Measurements from ENCODE around the gene AGAP1. TPM values are rescaled to one million over a fixed set of nuclear protein-coding genes. Genes with fewer than 3 reads are reported as not detected.

Gene AGAP1
- total RNA-seq, 1 donor from 2014 or later, result 47.2 TPM

GRCh38 chr2:235634435-235635158 lies 140.8 kb downstream of the AGAP1 start:
- peaks cover 3% of the 10 kb centered on the region for H3K4me1 Mint-ChIP-seq (ENCODE audit: low read depth)
- peaks cover 1% of the 10 kb centered on the region for H3K36me3 Mint-ChIP-seq (ENCODE audit: insufficient read depth)
- no peak overlapping the region for H3K4me3 Mint-ChIP-seq (ENCODE audit: low read depth)
- no peaks in the 10 kb centered on the region for H3K27me3 Mint-ChIP-seq
- DNase-seq (ENCODE audit: low spot score, unreplicated experiment), result no peak
- TF ChIP-seq CTCF (IDR thresholded peaks at IDR 0.05; ENCODE audit: unreplicated experiment), result no peak
- H3K9me3 Mint-ChIP-seq (ENCODE audit: low read depth), result no peaks in the 10 kb centered on the region
- no peak overlapping the region for H3K27ac Mint-ChIP-seq

- Mint-ChIP-seq H3K27ac (peak overlapping the region; percentile 37), H3K4me3 (ENCODE audit: low read depth) (no peak overlapping the region), H3K27me3 (no peaks in the 10 kb centered on the region), H3K36me3 (ENCODE audit: insufficient read depth) (peaks cover 1% of the 10 kb centered on the region), H3K9me3 (ENCODE audit: low read depth) (no peaks in the 10 kb centered on the region), H3K4me1 (ENCODE audit: low read depth) (peaks cover 19% of the 10 kb centered on the region)
- no peak for TF ChIP-seq CTCF (IDR thresholded peaks at IDR 0.05; ENCODE audit: unreplicated experiment)
- no peak for DNase-seq (ENCODE audit: low spot score, unreplicated experiment)
These were observed 142.7 kb downstream of the AGAP1 start for GRCh38 chr2:235636546-235636945.

- no peak overlapping the region for H3K27ac Mint-ChIP-seq
- H3K36me3 Mint-ChIP-seq (ENCODE audit: insufficient read depth), result no peaks in the 10 kb centered on the region
- no peak for TF ChIP-seq CTCF (IDR thresholded peaks at IDR 0.05; ENCODE audit: unreplicated experiment)
- no peak overlapping the region for H3K4me3 Mint-ChIP-seq (ENCODE audit: low read depth)
- H3K27me3 Mint-ChIP-seq, result no peaks in the 10 kb centered on the region
- peaks cover 23% of the 10 kb centered on the region for H3K4me1 Mint-ChIP-seq (ENCODE audit: low read depth)
- H3K9me3 Mint-ChIP-seq (ENCODE audit: low read depth), result no peaks in the 10 kb centered on the region
- DNase-seq (ENCODE audit: low spot score, unreplicated experiment), result no peak
These were observed 144.1 kb downstream of the AGAP1 start for GRCh38 chr2:235637896-235638295.

- H3K4me3 Mint-ChIP-seq (ENCODE audit: low read depth), result no peak overlapping the region
- DNase-seq (ENCODE audit: low spot score, unreplicated experiment), result no peak
- H3K4me1 Mint-ChIP-seq (ENCODE audit: low read depth), result peaks cover 23% of the 10 kb centered on the region
- H3K27ac Mint-ChIP-seq, result no peak overlapping the region
- H3K27me3 Mint-ChIP-seq, result no peaks in the 10 kb centered on the region
- no peaks in the 10 kb centered on the region for H3K9me3 Mint-ChIP-seq (ENCODE audit: low read depth)
- no peaks in the 10 kb centered on the region for H3K36me3 Mint-ChIP-seq (ENCODE audit: insufficient read depth)
- TF ChIP-seq CTCF (IDR thresholded peaks at IDR 0.05; ENCODE audit: unreplicated experiment), result peak; percentile 20
These were observed 144.9 kb downstream of the AGAP1 start for GRCh38 chr2:235638541-235639427.

- no peak for DNase-seq (ENCODE audit: low spot score, unreplicated experiment)
- Mint-ChIP-seq H3K36me3 (ENCODE audit: insufficient read depth) (no peaks in the 10 kb centered on the region), H3K27me3 (no peaks in the 10 kb centered on the region), H3K4me3 (ENCODE audit: low read depth) (no peak overlapping the region), H3K27ac (no peak overlapping the region), H3K4me1 (ENCODE audit: low read depth) (peaks cover 23% of the 10 kb centered on the region), H3K9me3 (ENCODE audit: low read depth) (no peaks in the 10 kb centered on the region)
- no peak for TF ChIP-seq CTCF (IDR thresholded peaks at IDR 0.05; ENCODE audit: unreplicated experiment)
These were observed 145.6 kb downstream of the AGAP1 start for GRCh38 chr2:235639428-235639773.

All from progenitor cell of endocrine pancreas (in vitro differentiated cells).